Mesenteric fat pad (tissue), 1 donor: ENCODE results near the gene TNIP1. TPM values are rescaled to one million over a fixed set of nuclear protein-coding genes. Genes with fewer than 3 reads are reported as not detected.

ENCODE experiments used
- DNase-seq: peaks from one replicate; pipeline ENCODE4 v3.0.0-alpha.2; 2020; ENCODE audit warnings: low spot score
- total RNA-seq: library from RNA; stranded (reverse); fragmentation: NEBNext Ultra II Directional; extraction: Animal tissue kit (Norgen Biotek cat#: 25700); gene quantifications from one replicate; pipeline ENCODE4 v1.2.1, GENCODE V29; 2021
- donor health status: DM: yes; HTN: yes; CAD: no.

TNIP1 gene
- total RNA-seq, 1 donor from 2014 or later: 285 TPM

- no peak for DNase-seq
Observed at GRCh38 chr5:151085517-151086041, 4.7 kb upstream of the TNIP1 start.

- no peak for DNase-seq
Observed at GRCh38 chr5:151084363-151084762, 3.5 kb upstream of the TNIP1 start.

- DNase-seq: no peak
Observed at GRCh38 chr5:151083081-151083676, 2.3 kb upstream of the TNIP1 start.

- DNase-seq: no peak
Observed at GRCh38 chr5:151082282-151082902, 1.6 kb upstream of the TNIP1 start.

GRCh38 chr5:151081431-151082281 lies 822 bp upstream of the TNIP1 start:
- DNase-seq: no peak

GRCh38 chr5:151079838-151080612 lies 809 bp downstream of the TNIP1 start:
- DNase-seq: no peak

GRCh38 chr5:151078490-151079262 lies 2.2 kb downstream of the TNIP1 start:
- DNase-seq: no peak

GRCh38 chr5:151077967-151078366 lies 2.9 kb downstream of the TNIP1 start:
- no peak for DNase-seq

- DNase-seq: no peak
Observed at GRCh38 chr5:151077419-151077818, 3.4 kb downstream of the TNIP1 start.

GRCh38 chr5:151076616-151077015 lies 4.2 kb downstream of the TNIP1 start:
- DNase-seq: no peak

- DNase-seq: no peak
Observed at GRCh38 chr5:151075698-151076331, 5.0 kb downstream of the TNIP1 start.

GRCh38 chr5:151074557-151074956 lies 6.3 kb downstream of the TNIP1 start:
- no peak for DNase-seq

- no peak for DNase-seq
Observed at GRCh38 chr5:151073280-151073679, 7.6 kb downstream of the TNIP1 start.

GRCh38 chr5:151072630-151073025 lies 8.2 kb downstream of the TNIP1 start:
- no peak for DNase-seq

- no peak for DNase-seq
Observed at GRCh38 chr5:151071848-151072629, 8.8 kb downstream of the TNIP1 start.

GRCh38 chr5:151071021-151071420 lies 9.8 kb downstream of the TNIP1 start:
- no peak for DNase-seq

GRCh38 chr5:151070449-151070848 lies 10.4 kb downstream of the TNIP1 start:
- DNase-seq: no peak

GRCh38 chr5:151068433-151069197 lies 12.2 kb downstream of the TNIP1 start:
- DNase-seq: no peak
